ENCODE data around the gene GPC4.

GPC4 gene

DNA sequence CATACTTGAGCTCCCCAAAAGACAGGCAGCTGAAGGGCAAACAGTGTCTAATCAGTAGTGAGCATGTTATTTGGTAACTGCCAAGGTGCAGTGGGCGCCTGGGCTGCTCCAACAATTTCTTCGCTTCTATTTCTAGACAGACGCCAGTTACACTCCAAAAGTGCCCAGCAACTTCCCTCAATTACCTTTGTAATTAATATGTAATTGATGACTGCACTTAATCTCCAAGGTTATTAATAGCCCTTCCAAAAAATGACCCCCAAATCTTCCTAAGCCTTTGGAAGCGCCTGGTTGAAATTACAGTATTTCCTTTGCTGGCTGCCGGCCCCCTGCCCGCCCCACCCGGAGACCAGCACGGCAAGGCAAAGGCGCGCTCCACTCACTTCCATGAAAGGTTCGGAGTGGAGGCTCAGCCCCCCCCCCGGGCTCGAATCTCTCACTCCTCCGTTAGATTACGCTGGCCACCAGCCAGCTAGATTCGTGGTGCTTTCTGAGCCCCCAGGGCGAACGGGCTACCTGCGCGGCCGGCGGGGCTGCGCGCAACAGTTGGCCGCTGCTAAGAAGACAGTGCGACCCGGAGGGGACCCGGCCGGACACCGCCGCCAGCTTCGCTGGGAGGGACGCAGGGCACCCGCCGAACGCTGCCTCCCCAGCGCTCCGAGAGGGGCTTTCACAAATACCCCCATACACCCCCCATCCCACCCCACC, 1.9 kb downstream of the GPC4 start:
- H3K27ac ChIP-seq = no peak overlapping the region
- peak overlapping the region; percentile 26 to 57 (median 40) for H3K4me3 ChIP-seq

DNA sequence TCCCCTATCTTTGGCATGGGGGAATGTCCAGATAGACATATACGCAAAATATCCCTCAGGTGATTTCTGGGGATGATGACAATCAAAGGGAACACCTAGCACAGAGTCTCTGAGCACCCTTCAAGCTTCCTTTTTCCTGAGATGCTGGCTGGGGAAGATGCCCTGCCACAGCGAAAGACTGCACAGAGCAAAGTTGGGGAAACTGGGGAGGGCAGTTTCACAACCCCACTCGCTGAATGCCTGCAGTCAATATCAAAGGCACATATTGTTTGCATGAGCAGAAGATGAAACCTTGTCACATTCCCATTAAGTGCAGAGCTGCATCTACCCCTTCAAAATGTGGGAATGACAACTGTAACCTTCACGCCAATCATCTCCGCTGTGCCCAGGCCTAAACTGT, 2.6 kb downstream of the GPC4 start:
- H3K4me3 ChIP-seq = peak overlapping the region in 1 of 7 experiments; percentile 57
- no peak overlapping the region for H3K27ac ChIP-seq

DNA sequence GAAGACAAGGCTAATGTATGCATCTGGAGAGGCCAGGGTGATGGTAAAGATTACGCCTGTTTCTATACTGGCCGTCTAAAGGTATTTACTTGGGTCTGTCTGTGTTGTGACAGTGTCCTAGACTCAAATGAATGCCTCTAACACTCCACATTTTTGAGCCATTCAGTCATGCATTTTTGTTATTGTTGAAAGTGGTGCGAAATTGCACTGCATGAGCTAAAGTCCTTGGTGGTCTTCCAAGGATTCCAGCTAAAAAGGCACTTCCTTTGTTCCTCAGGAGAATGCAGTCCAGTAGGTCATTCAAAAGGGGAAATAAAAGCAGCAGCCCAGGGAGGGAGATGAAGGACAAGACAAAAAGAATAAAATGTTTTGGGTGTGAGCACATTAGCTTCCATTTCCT, 3.0 kb downstream of the GPC4 start:
- no peak overlapping the region for H3K4me3 ChIP-seq
- no peak overlapping the region for H3K27ac ChIP-seq

DNA sequence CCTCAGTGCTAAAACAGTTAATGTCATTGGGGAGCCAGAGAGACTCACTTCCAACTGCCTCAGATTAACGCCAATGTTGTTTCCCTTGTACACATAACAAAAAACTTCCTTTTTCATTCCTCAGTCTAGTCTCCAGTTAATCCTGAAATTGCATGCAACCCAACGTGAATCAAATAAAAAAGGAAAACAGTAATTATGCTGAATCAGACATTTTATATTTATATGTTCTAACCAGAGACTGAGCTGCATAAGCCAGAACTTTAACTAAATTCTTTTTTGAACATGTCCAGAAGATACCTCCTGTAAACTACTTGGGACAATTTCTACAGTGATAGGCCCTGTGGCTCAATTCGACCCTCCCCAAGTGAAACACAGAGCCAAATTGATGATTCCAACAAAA, 4.7 kb downstream of the GPC4 start:
- no peak overlapping the region for H3K4me3 ChIP-seq
- no peak overlapping the region for H3K27ac ChIP-seq

DNA sequence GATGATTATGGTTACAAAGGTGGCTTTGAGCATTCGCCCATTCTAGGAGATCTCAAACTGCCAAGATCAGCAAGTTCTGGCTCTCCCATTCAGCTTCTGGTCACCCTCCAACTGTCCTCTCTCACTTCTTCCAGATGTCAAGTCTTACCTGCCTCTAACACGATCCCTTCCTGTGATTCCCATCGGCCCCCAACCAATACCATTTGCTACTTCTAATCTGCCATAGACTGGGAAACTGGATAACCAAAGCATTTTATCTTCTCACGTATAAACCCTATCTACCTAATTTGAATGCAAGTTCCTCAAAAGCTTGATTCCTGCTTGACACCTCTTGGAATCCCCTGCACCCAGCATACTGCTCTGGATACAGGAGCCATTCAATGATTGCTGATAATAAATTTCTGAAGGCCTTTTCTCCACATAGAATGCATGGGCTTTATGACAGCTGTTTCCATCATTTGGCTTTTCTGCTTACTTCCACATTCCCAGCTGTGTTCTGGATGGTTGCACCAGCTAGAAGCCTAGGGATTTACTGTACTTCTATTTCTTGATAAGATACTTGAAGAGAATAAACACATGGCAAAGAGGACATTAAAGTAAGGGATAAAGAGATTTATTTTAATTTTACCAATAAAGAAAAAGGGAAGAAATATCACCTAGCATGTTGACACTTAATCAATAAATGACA, 9.6 kb downstream of the GPC4 start:
- no peak overlapping the region for H3K4me3 ChIP-seq
- no peak overlapping the region for H3K27ac ChIP-seq

DNA sequence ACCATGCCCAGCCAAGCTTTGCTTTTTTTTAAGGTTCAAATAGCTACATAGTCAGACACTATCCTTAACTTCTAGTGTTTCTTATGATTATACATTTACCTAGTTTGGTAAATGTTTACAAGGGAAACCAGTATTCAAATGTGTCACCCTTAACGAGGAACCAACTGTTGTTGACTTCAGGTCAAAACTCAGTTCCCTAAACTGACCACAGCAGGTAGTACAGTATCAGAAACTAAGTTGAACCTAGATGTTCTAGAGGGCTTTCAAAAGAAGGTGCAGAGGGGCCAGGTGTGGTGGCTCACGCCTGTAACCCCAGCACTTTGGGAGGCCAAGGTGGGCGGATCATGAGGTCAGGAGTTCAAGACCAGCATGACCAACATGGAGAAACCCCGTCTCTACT, 11.3 kb downstream of the GPC4 start:
- Histone ChIP-seq H3K27ac (no peak overlapping the region), H3K4me3 (no peak overlapping the region)

DNA sequence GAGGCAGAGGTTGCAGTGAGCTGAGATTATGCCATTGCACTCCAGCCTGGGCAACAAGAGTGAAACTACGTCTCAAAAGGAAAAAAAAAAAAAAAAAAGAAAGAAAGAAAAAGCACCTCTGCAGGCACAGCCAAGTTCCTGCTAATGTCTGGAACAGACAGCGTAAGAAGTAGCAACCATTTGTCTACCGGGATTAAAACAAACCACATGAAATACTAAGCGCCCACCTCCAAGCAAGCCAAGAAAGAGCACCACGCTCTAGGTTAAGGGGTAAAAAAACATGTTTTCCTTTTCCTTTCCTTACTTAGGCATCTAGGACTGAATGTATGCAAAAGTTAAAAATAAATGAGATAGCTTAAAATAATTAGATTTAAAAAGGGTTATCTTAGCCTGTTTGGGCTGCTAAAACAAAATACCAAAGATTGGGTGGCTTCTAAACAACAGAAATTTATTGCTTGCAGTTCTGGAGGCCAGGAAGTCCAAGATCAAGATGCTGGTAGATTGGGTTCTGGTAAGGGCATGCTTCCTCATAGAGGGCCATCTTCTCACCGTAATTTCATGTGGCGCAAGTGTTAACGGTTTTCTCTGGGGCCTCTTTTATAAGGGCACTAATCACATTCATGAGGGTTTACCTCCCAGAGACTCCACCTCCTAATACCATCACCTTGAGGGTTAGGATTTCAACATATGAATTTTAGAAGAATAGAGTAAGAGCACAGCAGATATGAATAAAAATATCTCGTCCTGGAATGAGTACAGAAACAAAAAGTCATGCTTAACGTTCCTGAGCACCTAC, 12.3 kb downstream of the GPC4 start:
- no peak overlapping the region for H3K27ac ChIP-seq
- no peak overlapping the region for H3K4me3 ChIP-seq

DNA sequence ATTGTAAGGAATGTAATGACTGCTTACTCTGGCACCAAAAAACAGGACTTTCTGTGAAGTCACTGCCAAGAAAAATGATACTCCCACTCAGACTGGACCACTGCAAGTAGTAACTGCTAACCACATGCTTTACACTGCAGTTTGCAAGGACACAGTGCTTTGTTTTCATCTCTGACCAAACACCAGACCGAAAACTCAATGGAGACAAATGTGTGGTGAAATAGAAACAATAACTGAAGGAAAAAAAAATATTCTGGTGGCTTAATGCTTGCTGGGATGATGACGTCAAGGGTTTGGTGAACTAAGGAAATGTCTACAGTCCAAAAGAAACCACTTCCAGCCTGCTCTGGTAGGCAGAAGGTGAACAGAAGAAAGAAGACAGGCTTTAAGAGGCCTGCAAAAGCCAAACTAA, 13.2 kb downstream of the GPC4 start:
- Histone ChIP-seq H3K27ac (no peak overlapping the region), H3K4me3 (no peak overlapping the region)

DNA sequence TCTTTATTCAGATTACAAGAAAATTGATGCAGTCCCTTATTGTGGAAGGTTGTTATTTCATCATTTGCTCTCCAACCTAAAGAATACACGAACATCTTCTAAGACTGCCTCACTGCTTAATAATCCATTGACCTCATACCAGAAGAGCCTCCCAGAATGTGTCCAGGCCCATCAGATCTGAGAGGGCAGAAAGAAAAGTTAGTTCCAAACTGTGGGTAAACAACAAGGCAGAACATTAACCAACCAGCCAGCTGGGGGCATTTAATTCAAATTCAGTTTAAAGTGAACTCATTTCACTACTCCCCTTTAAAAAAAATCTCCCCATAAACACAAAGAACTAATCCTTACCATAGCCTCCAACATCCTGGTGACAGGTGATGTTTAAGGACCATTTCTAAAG, 13.8 kb downstream of the GPC4 start:
- Histone ChIP-seq H3K27ac (no peak overlapping the region), H3K4me3 (no peak overlapping the region)

DNA sequence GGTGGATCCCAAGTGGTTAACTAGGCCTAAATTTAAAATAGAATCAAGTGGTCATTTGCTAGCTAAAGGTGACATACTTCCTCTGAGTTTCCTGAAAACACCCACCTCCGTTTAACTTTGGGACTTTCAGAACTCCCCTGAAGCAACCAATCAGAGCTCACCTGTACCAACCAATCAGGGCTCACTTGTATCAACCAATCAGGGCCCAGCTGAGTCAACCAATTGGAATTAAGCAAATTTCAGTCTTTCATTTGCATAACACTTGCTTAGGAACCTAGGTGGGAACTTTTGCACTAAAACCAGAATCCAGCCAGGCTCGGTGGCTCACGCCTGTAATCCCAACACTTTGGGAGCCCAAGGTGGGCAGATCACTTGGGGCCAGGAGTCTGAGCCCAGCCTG, 15.9 kb downstream of the GPC4 start:
- H3K27ac ChIP-seq = no peak overlapping the region
- no peak overlapping the region for H3K4me3 ChIP-seq

DNA sequence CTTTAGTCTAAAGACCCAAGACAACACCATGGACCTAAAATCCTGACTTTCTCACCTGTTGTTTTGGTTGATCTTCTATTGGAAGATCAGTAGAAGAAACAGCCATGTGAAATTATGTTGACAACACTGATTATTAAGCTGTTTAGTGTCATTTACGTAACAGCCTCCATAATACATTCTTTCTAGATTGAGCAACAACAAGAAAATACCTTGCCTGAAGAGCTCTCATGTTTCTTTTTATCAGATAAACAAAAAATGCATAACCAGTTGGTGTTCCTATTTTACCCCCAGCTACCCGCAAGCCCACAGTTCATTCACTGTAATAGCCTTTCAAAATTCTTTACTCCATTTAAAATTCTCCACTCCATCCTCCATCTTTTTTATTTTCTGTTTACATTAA, 20.5 kb downstream of the GPC4 start:
- no peak overlapping the region for H3K4me3 ChIP-seq
- no peak overlapping the region for H3K27ac ChIP-seq

DNA sequence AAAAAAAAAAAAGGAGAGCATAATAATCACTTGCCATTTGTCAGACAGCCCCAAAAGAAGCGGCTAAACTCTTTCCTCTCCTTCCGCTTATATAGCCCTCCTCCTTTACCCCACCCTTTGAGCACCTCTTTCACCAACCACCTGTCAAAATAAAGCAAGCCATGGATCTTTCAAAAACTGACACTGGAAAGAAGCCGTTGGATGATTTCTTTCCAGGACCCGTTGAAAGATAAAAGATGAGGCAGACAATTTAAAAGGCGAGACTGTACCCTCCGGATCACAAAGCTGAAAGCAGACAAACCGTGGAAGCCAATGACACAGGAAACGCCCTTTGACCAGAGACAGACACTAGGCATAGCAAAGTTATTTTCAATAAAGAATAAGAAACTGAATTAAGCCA, 22.6 kb downstream of the GPC4 start:
- Histone ChIP-seq H3K27ac (no peak overlapping the region), H3K4me3 (no peak overlapping the region)

DNA sequence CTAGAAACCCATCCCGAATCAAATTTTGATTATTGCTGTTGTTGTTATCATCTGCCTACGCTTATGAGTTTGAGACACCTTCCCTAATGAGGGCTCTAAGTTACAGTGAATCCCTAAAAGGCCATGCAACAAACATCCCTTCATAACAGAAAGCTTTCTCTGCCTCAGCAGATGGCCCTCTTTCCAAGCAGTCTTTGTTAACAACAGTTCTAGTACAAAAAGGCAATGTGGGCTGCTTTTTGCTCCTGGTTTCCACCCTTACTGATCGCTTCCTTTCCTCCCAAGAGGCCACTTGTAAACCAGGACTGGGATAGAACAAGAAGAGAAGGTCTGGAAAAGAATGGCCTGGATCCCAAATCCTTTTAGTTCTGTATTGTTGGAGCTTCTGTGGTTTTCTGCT, 24.2 kb downstream of the GPC4 start:
- no peak overlapping the region for H3K4me3 ChIP-seq
- no peak overlapping the region for H3K27ac ChIP-seq

DNA sequence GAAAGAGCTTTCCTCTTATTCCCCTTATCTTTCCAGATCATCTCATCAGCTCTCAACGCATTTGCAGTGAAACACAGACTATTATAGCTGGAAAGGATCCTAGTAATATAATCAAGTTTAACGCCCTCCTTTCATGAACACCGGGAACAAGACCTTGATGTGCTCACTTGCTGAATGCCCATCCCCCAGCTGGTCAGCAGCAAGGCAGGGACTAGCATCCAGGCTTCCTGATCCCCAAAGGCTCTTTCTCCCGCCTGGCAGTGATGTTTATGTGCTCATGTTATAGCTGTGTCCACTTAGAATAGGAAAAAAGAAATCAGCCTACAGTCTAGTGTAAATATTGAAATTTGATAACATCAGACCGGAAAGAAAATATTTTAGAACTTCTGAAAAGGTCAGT, 24.6 kb downstream of the GPC4 start:
- Histone ChIP-seq H3K4me3 (no peak overlapping the region), H3K27ac (no peak overlapping the region)

DNA sequence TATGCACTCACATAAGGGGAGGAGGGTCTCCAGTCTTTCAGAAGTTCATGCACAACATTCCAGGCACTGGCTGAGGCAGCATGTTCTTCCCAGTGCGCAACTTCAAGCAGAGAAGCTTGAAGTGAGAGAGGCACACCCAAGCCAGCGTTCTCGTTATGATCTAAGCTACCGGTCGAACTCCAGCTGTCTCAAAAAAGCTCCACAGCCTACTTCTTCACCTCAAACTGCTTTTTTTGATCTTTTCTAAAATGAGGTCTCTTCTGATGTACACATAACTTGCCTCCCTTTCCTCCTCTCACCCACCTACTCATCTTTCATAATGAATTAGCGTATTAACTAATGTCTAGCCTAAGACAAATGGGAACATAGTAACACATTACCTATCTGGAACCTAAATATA, 25.3 kb downstream of the GPC4 start:
- Histone ChIP-seq H3K27ac (no peak overlapping the region), H3K4me3 (no peak overlapping the region)

DNA sequence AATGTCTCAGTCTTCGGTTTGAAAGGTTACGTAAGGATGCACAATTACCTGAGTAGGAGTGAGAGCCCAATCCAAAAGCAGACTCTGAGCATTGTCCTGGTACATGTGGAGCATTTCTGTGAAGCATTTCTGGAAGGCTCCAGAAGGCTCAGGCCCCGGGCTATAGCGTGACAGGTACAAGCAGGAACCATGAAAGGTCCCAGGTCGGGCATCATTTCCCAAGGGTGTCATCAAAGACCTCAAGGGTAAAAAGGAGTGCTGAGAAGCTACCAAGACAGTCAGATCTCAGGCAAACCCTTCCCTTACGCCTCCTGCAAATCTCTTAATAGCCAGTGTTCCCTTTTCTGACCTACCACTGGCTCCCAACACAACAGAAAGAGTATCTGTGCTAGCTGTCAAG, 30.8 kb downstream of the GPC4 start:
- no peak overlapping the region for H3K27ac ChIP-seq
- H3K4me3 ChIP-seq = no peak overlapping the region

DNA sequence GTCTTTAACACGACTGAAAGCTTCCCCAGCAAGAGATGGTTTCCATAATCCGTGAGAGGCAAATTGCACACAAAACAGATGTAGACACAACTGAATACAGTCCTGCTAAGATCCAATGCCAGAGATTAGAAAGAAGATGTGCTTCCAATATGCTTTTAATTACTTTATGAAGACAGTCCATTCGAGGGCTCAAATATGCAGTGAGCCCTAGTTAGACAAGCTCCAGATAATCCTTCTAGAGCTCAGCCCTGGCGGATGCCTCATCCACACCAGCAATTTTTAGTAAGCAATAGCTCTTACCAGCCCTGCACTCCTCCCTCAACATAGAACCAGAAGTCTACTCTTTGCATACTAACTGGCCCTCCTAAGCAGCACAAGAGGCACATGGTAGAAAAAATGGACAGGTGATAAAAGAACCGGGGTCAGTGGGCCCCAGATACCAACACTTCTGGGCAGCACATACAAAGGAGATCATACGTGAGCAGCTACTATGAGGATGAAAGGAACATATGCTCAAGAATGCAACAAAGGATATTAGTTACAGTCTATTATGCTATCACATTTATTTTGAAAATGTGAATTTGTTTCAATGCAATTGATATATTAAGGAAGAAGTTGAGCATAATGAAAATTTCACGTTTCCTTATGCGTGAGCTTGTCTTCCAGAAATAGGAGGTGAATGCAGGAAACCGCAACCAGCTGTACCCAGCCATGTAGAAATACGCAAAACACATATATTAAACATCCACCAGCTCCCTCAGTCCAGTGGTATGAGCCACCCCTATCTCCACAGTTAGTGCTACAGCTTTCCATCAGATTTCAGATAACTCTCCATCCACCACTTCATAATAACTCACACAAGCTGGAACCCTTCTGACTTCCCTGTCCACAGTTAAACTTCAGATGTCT, 34.3 kb downstream of the GPC4 start:
- no peak overlapping the region for H3K27ac ChIP-seq

DNA sequence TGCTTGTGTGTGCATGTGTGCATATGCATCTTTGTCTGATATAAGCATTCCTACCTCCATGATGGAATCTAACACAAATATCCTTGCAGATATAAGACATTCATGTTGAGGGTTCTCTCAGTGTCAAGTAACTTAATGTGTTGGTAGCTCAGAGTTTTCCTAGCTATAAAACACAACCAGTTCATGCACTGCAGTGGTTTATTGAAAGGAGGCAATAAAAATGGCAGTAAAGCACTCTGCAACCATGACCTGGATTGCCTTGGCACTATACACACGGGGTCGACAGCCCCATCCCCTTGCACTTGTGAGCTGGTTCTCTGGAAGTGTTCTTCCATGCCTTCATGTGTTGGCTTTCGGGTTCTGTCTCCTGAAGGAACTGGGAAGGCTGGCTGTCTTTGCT, 38.9 kb downstream of the GPC4 start:
- Histone ChIP-seq H3K4me3 (no peak overlapping the region), H3K27ac (no peak overlapping the region)

More for the DNA sequence above, 34.3 kb downstream of the GPC4 start:
- H3K4me3 ChIP-seq = no peak overlapping the region

DNA sequence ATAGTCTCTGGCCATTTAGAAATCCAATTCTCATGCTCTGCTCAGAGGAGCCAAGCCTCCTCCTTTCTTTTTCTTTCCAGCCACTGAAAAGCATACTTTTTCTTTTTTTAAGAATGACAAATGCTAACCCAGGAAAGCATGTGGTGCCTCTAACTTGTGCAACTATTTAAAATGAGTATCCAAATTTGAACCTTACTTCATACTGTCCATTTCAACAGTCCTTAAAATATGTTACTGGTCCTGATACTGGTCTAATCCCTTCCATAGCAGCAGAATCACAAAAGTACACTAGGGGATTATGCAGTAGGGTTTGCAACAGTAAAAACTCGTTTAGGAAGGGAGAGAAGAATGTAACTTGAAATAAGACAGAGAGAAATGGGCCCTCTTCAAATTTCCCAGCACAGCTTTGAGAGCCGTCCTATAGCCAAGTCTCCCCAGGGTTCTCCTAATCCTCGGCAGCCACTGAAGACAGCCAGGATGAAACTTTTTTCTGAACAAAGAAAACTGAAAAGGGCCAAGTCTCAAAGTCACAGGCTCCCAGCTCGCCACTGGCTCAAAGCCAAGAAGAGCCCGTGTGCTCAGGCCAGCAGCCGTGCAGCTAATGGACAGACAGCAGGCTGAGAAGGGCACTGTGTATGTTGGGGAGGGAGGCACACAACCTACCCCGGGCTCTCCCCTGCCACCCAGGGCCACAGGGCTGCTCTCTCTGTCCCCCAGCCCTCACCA, 39.5 kb downstream of the GPC4 start:
- H3K4me3 ChIP-seq = no peak overlapping the region
- no peak overlapping the region for H3K27ac ChIP-seq
